K562 (cell line): ENCODE data around the gene USF2. TPM values are rescaled to one million over a fixed set of nuclear protein-coding genes. Genes with fewer than 3 reads are reported as not detected.

Source experiments
- CBX1 ChIP-seq: sonication (generic); IDR thresholded peaks from 2 replicates; pipeline ENCODE4 v1.6.1; 2016; ENCODE audit warnings: antibody characterized with exemption, low read depth, mild to moderate bottlenecking
- CREB1 ChIP-seq, 2 experiments: sonication (generic) in 1 of 2; formaldehyde crosslinking in 1 of 2; IDR thresholded peaks; 2 replicates each; pipeline versions ENCODE4 v1.6.1 to v1.8.0; 2012 to 2022; ENCODE audit warnings: inconsistent platforms in 1 of 2, mild to moderate bottlenecking in 1 of 2, missing genetic modification reagents in 1 of 2, moderate library complexity in 1 of 2
- EGR1 ChIP-seq: fragments of 450-650 bp; conservative IDR thresholded peaks from 2 replicates; pipeline ENCODE4 v1.6.1; 2017; ENCODE audit warnings: mild to moderate bottlenecking
- GABPB1 ChIP-seq: sonication (generic); formaldehyde crosslinking; IDR thresholded peaks from 2 replicates; pipeline ENCODE4 v1.8.0; 2022; ENCODE audit warnings: mild to moderate bottlenecking, missing genetic modification reagents
- LEF1 ChIP-seq: fragments of 450-650 bp; IDR thresholded peaks from 2 replicates; pipeline ENCODE4 v1.6.1; 2016; ENCODE audit warnings: mild to moderate bottlenecking
- MAZ ChIP-seq, 2 experiments: fragments of 450-650 bp in 1 of 2; sonication (generic) in 1 of 2; formaldehyde crosslinking; IDR thresholded peaks in 1 of 2; conservative IDR thresholded peaks in 1 of 2; 2 replicates each; pipeline versions ENCODE4 v1.4.0 to v1.5.0; 2020; ENCODE audit warnings: mild to moderate bottlenecking in 1 of 2, missing genetic modification reagents in 1 of 2
- NR2C2 ChIP-seq, 2 experiments: fragments of 200-800 bp in 1 of 2; sonication (Bioruptor generic) in 1 of 2; sonication (generic) in 1 of 2; formaldehyde crosslinking in 1 of 2; IDR thresholded peaks; 2 replicates each; pipeline versions ENCODE4 v1.6.1 to v1.8.0; 2016 to 2022; ENCODE audit warnings: mild to moderate bottlenecking in 1 of 2, missing compliant biosample characterization in 1 of 2, missing genetic modification characterization in 1 of 2, missing genetic modification reagents in 1 of 2
- POLR2AphosphoS5 ChIP-seq: IDR thresholded peaks from 2 replicates; pipeline ENCODE4 v1.6.1; 2011; ENCODE audit warnings: mild to moderate bottlenecking, low read depth, low read length, moderate library complexity; ENCODE audit not compliant: control insufficient read depth, insufficient read depth
- RBBP5 ChIP-seq: fragments of 200-600 bp; sonication (generic); IDR thresholded peaks from 2 replicates; pipeline ENCODE4 v1.6.1; 2012; ENCODE audit warnings: borderline replicate concordance, mild to moderate bottlenecking, low read length, control low read depth, inconsistent platforms; ENCODE audit not compliant: insufficient read depth, poor library complexity, severe bottlenecking
- RBFOX2 ChIP-seq: fragments of 200-400 bp; formaldehyde crosslinking; IDR thresholded peaks from 2 replicates; pipeline ENCODE4 v1.6.1; 2017; ENCODE audit warnings: low read depth, mild to moderate bottlenecking, low read length, moderate library complexity
- SREBF1 ChIP-seq: fragments of 150-350 bp; IDR thresholded peaks from 2 replicates; pipeline ENCODE4 v1.6.1; 2014; ENCODE audit warnings: antibody characterized with exemption, low read depth, low read length, borderline replicate concordance
- TAL1 ChIP-seq: fragments of 450-650 bp; IDR thresholded peaks from 2 replicates; pipeline ENCODE4 v1.6.1; 2016; ENCODE audit warnings: mild to moderate bottlenecking
- ZBTB1 ChIP-seq: sonication (generic); formaldehyde crosslinking; IDR thresholded peaks from 2 replicates; pipeline ENCODE4 v1.8.1; 2023; ENCODE audit warnings: missing genetic modification reagents, low read depth, mild to moderate bottlenecking, borderline replicate concordance
- ZBTB7A ChIP-seq: IDR thresholded peaks from 2 replicates; pipeline ENCODE4 v1.6.1; 2011; ENCODE audit warnings: low read depth, mild to moderate bottlenecking, low read length, moderate library complexity, borderline replicate concordance; ENCODE audit not compliant: control insufficient read depth
- ZFX ChIP-seq: sonication (generic); formaldehyde crosslinking; IDR thresholded peaks from 2 replicates; pipeline ENCODE4 v1.8.0; 2022; ENCODE audit warnings: mild to moderate bottlenecking, missing genetic modification reagents, moderate library complexity
- ZNF830 ChIP-seq: fragments of 250-450 bp; sonication (Bioruptor Pico); IDR thresholded peaks from 2 replicates; pipeline ENCODE4 v1.5.0; 2021; ENCODE audit warnings: mild to moderate bottlenecking
- polyA plus RNA-seq, 8 experiments: library from polyadenylated mRNA; depleted of rRNA in 4 of 8; stranded (reverse) in 5 of 8; unstranded in 3 of 8; fragments of >200 nt; fragmentation: Nextera tagmentation in 2 of 8; fragmentation: Illumina TruSeq in 1 of 8; extraction: Ambion mirVana in 2 of 8; extraction: Trizol in 1 of 8; gene quantifications; 2 replicates each; pipeline versions ENCODE4 v1.2.1 to v1.2.3, GENCODE V29; 2011 to 2014; ENCODE audit warnings: inconsistent platforms in 1 of 8, missing spikeins in 1 of 8
- total RNA-seq, 7 experiments: library from RNA; depleted of rRNA in 6 of 7; stranded (reverse); fragments of >200 nt in 6 of 7; fragmentation: Illumina TruSeq in 2 of 7; extraction: Trizol in 2 of 7; gene quantifications; 2 replicates each; pipeline versions ENCODE4 v1.2.1 to v1.2.3, GENCODE V29; 2011 to 2021; ENCODE audit warnings: low replicate concordance in 1 of 7
- TF ChIP-seq, protein P1 (sequence below): fragments of 150-350 bp; conservative IDR thresholded peaks from 2 replicates; pipeline ENCODE4 v1.6.1; 2014; ENCODE audit warnings: low read length
- TF ChIP-seq, protein P2 (sequence below): sonication (generic); formaldehyde crosslinking; IDR thresholded peaks from 2 replicates; pipeline ENCODE4 v1.8.1; 2023; ENCODE audit warnings: mild to moderate bottlenecking, missing genetic modification reagents
- TF ChIP-seq, protein P3 (sequence below): sonication (generic); formaldehyde crosslinking; IDR thresholded peaks from 2 replicates; pipeline ENCODE4 v1.5.0; 2020; ENCODE audit warnings: missing genetic modification reagents
- TF ChIP-seq, protein P4 (sequence below): fragments of 200-800 bp; sonication (Bioruptor generic); IDR thresholded peaks from 2 replicates; pipeline ENCODE4 v1.6.1; 2017; ENCODE audit warnings: missing genetic modification characterization, missing compliant biosample characterization

USF2 gene
- total and polyA plus RNA-seq, 9 of the 15 experiments (the other 6 are each of a cell fraction or from before 2014, with no cell fraction given): 0.27 to 93.7 (median 58.4) TPM

DNA sequence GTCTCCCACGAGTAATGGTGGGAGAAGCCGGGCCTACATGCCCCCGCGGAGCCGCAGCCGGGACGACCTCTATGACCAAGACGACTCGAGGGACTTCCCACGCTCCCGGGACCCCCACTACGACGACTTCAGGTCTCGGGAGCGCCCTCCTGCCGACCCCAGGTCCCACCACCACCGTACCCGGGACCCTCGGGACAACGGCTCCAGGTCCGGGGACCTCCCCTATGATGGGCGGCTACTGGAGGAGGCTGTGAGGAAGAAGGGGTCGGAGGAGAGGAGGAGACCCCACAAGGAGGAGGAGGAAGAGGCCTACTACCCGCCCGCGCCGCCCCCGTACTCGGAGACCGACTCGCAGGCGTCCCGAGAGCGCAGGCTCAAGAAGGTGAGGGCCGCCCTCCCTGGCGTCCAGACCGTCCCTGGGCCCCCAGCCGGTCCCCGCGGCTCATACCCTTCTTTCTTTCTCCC, 1.4 kb upstream of the USF2 start (continued):
- TF ChIP-seq ZFX (CRISPR knock-in tag) (peak; percentile 80), GABPB1 (CRISPR knock-in tag) (0 out of 2 replicates have a peak, but pooled peaks have one; percentile 53), ZBTB1 (CRISPR knock-in tag) (0 out of 2 replicates have a peak, but pooled peaks have one; percentile 24), MAZ (CRISPR knock-in tag; conservative IDR thresholded peaks at IDR 0.05 in 1 of 2, IDR thresholded peaks at IDR 0.05 in 1 of 2) (0 out of 4 replicates have a peak, but pooled peaks of 1 of the 2 experiments have one; percentile 11), CREB1 (IDR thresholded peaks at IDR 0.05) (no peak), CREB1 (CRISPR knock-in tag; IDR thresholded peaks at IDR 0.05) (no peak), ZNF830 (CRISPR knock-in tag) (0 out of 2 replicates have a peak, but pooled peaks have one; percentile 12), NR2C2 (CRISPR knock-in tag; IDR thresholded peaks at IDR 0.05) (no peak), NR2C2 (tag; IDR thresholded peaks at IDR 0.05) (0 out of 2 replicates have a peak, but pooled peaks have one; percentile 1), ZBTB7A (peak; percentile 77; the same call in 1 of the 2 replicates), POLR2AphosphoS5 (peak; percentile 55; the same call in 1 of the 2 replicates), LEF1 (no peak), RBBP5 (peak; percentile 63), RBFOX2 (peak; percentile 72), TAL1 (no peak), CBX1 (0 out of 2 replicates have a peak, but pooled peaks have one; percentile 24), SREBF1 (no peak), EGR1 (peak; percentile 94)
- TF ChIP-seq, protein P1, sequence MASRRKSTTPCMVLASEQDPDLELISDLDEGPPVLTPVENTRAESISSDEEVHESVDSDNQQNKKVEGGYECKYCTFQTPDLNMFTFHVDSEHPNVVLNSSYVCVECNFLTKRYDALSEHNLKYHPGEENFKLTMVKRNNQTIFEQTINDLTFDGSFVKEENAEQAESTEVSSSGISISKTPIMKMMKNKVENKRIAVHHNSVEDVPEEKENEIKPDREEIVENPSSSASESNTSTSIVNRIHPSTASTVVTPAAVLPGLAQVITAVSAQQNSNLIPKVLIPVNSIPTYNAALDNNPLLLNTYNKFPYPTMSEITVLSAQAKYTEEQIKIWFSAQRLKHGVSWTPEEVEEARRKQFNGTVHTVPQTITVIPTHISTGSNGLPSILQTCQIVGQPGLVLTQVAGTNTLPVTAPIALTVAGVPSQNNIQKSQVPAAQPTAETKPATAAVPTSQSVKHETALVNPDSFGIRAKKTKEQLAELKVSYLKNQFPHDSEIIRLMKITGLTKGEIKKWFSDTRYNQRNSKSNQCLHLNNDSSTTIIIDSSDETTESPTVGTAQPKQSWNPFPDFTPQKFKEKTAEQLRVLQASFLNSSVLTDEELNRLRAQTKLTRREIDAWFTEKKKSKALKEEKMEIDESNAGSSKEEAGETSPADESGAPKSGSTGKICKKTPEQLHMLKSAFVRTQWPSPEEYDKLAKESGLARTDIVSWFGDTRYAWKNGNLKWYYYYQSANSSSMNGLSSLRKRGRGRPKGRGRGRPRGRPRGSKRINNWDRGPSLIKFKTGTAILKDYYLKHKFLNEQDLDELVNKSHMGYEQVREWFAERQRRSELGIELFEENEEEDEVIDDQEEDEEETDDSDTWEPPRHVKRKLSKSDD: no peak
- TF ChIP-seq, protein P2, sequence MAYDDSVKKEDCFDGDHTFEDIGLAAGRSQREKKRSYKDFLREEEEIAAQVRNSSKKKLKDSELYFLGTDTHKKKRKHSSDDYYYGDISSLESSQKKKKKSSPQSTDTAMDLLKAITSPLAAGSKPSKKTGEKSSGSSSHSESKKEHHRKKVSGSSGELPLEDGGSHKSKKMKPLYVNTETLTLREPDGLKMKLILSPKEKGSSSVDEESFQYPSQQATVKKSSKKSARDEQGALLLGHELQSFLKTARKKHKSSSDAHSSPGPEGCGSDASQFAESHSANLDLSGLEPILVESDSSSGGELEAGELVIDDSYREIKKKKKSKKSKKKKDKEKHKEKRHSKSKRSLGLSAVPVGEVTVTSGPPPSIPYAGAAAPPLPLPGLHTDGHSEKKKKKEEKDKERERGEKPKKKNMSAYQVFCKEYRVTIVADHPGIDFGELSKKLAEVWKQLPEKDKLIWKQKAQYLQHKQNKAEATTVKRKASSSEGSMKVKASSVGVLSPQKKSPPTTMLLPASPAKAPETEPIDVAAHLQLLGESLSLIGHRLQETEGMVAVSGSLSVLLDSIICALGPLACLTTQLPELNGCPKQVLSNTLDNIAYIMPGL (CRISPR knock-in tag): peak; percentile 38; the same call in 1 of the 2 replicates
- TF ChIP-seq, protein P3, sequence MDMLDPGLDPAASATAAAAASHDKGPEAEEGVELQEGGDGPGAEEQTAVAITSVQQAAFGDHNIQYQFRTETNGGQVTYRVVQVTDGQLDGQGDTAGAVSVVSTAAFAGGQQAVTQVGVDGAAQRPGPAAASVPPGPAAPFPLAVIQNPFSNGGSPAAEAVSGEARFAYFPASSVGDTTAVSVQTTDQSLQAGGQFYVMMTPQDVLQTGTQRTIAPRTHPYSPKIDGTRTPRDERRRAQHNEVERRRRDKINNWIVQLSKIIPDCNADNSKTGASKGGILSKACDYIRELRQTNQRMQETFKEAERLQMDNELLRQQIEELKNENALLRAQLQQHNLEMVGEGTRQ (CRISPR knock-in tag): peak; percentile 5; the same call in 1 of the 2 replicates
- TF ChIP-seq, protein P4, sequence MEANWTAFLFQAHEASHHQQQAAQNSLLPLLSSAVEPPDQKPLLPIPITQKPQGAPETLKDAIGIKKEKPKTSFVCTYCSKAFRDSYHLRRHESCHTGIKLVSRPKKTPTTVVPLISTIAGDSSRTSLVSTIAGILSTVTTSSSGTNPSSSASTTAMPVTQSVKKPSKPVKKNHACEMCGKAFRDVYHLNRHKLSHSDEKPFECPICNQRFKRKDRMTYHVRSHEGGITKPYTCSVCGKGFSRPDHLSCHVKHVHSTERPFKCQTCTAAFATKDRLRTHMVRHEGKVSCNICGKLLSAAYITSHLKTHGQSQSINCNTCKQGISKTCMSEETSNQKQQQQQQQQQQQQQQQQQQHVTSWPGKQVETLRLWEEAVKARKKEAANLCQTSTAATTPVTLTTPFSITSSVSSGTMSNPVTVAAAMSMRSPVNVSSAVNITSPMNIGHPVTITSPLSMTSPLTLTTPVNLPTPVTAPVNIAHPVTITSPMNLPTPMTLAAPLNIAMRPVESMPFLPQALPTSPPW (CRISPR knock-in tag): no peak
